H1 (cell line): ENCODE results near the gene CLDN16. TPM values are rescaled to one million over a fixed set of nuclear protein-coding genes. Genes with fewer than 3 reads are reported as not detected.
A peak's percentile ranks its signal among the peaks of the same experiment; 100 is the strongest.

Experiments
- CTCF ChIA-PET: fragments of 300-600 bp; sonication (Branson Sonifier 250); formaldehyde crosslinking; loops from one replicate; lab custom pipeline; 2021; ENCODE audit not compliant: partially characterized antibody; lab: Charles Lee
- POLR2A ChIA-PET: fragments of 300-600 bp; sonication (Branson Sonifier 250); formaldehyde crosslinking; loops from one replicate; lab custom pipeline; 2021; ENCODE audit warnings: inconsistent platforms; ENCODE audit not compliant: partially characterized antibody; lab: Charles Lee
- DNase-seq, 2 experiments: peaks; one replicate each; pipeline versions ENCODE4 v3.0.0 to v3.0.0-alpha.2; 2010 to 2022; ENCODE audit warnings: low spot score in 2 of 2, low read depth in 1 of 2, mixed read lengths in 1 of 2
- FAIRE-seq: peaks from 2 replicates; lab custom pipeline; 2011; peaks lifted over from hg19 to GRCh38; lab: Jason Lieb, UNC
- H2AFZ ChIP-seq: 2 replicates; pipeline ENCODE4 v1.8.1; 2012; ENCODE audit warnings: low read length, inconsistent platforms
- H2AK5ac ChIP-seq: 2 replicates; pipeline ENCODE4 v1.6.1; 2013; ENCODE audit warnings: low read depth, low read length
- H2BK120ac ChIP-seq: replicated peaks from 2 replicates; pipeline ENCODE3; 2013; ENCODE audit warnings: low read depth, low read length, inconsistent platforms
- H2BK12ac ChIP-seq: 2 replicates; pipeline ENCODE4 v1.6.1; 2013; ENCODE audit warnings: low read depth, low read length
- H2BK15ac ChIP-seq: 2 replicates; pipeline ENCODE4 v1.6.1; 2013; ENCODE audit warnings: low read length
- H2BK20ac ChIP-seq: 2 replicates; pipeline ENCODE4 v1.6.1; 2013; ENCODE audit warnings: low read length
- H2BK5ac ChIP-seq: 2 replicates; pipeline ENCODE4 v1.6.1; 2013; ENCODE audit warnings: low read depth, low read length
- H3K14ac ChIP-seq: 2 replicates; pipeline ENCODE4 v1.6.1; 2013; ENCODE audit warnings: inconsistent platforms; ENCODE audit not compliant: insufficient read length
- H3K18ac ChIP-seq: 2 replicates; pipeline ENCODE4 v1.6.1; 2013; ENCODE audit warnings: low read length; ENCODE audit errors: extremely low read depth
- H3K23ac ChIP-seq: 2 replicates; pipeline ENCODE4 v1.6.1; 2013; ENCODE audit warnings: inconsistent platforms; ENCODE audit not compliant: insufficient read length
- H3K23me2 ChIP-seq: 2 replicates; pipeline ENCODE4 v1.6.1; 2013; ENCODE audit warnings: low read depth, low read length
- H3K27ac ChIP-seq: 2 replicates; pipeline ENCODE4 v1.6.1; 2011; ENCODE audit warnings: low read depth, low read length, inconsistent platforms
- H3K27me3 ChIP-seq, 4 experiments: replicated peaks in 1 of 4; 1 replicate in 1 of 4; 2 replicates in 3 of 4; pipeline versions ENCODE4 v1.6.1 to v1.8.1; 2011 to 2013; ENCODE audit warnings: low read length in 3 of 4, mild to moderate bottlenecking in 3 of 4, inconsistent platforms in 2 of 4, mixed read lengths in 2 of 4, moderate library complexity in 1 of 4; ENCODE audit not compliant: control insufficient read depth in 3 of 4, insufficient read depth in 3 of 4; ENCODE audit errors: extremely low read depth in 1 of 4
- H3K36me3 ChIP-seq, 4 experiments: 2 replicates each; pipeline versions ENCODE4 v1.6.1 to v1.8.1; 2011 to 2013; ENCODE audit warnings: mild to moderate bottlenecking in 4 of 4, low read length in 3 of 4, moderate library complexity in 2 of 4, control low read depth in 1 of 4, inconsistent platforms in 1 of 4; ENCODE audit not compliant: insufficient read depth in 4 of 4, control insufficient read depth in 2 of 4
- H3K4ac ChIP-seq: replicated peaks from 2 replicates; pipeline ENCODE3; 2013; ENCODE audit warnings: low read length, low read depth, mixed read lengths, inconsistent platforms; ENCODE audit not compliant: insufficient read length
- H3K4me1 ChIP-seq, 4 experiments: replicated peaks in 1 of 4; 1 replicate in 1 of 4; 2 replicates in 3 of 4; pipeline versions ENCODE4 v1.6.1 to v1.8.1; 2011 to 2013; ENCODE audit warnings: low read length in 3 of 4, inconsistent platforms in 2 of 4, mixed read lengths in 1 of 4; ENCODE audit not compliant: insufficient read depth in 4 of 4, control insufficient read depth in 3 of 4
- H3K4me2 ChIP-seq, 2 experiments: 2 replicates each; pipeline versions ENCODE4 v1.6.1 to v1.8.1; 2011 to 2013; ENCODE audit warnings: low read depth in 2 of 2, low read length in 2 of 2, control low read depth in 1 of 2, inconsistent platforms in 1 of 2, mild to moderate bottlenecking in 1 of 2; ENCODE audit not compliant: insufficient read depth in 1 of 2
- H3K4me3 ChIP-seq, 4 experiments: fragments of 200-600, 300-600 bp in 1 of 4; sonication (generic), shearing (Covaris generic), sonication (Bioruptor Twin) in 1 of 4; 2 replicates each; pipeline versions ENCODE4 v1.5.1 to v1.8.1; 2011 to 2016; ENCODE audit warnings: low read length in 4 of 4, low read depth in 3 of 4, control low read depth in 2 of 4, inconsistent platforms in 2 of 4, mild to moderate bottlenecking in 2 of 4, mixed read lengths in 1 of 4, moderate library complexity in 1 of 4; ENCODE audit not compliant: insufficient read depth in 2 of 4; ENCODE audit errors: extremely low read depth in 1 of 4
- H3K56ac ChIP-seq: replicated peaks from 2 replicates; pipeline ENCODE3; 2013; ENCODE audit warnings: low read depth, mild to moderate bottlenecking, mixed read lengths, low read length, inconsistent platforms; ENCODE audit not compliant: insufficient read length
- H3K79me1 ChIP-seq: 2 replicates; pipeline ENCODE4 v1.6.1; 2013; ENCODE audit warnings: low read depth, low read length, control low read depth
- H3K79me2 ChIP-seq, 2 experiments: 2 replicates each; pipeline versions ENCODE4 v1.6.1 to v1.8.1; 2012 to 2013; ENCODE audit warnings: low read length in 2 of 2, mild to moderate bottlenecking in 2 of 2, inconsistent platforms in 1 of 2; ENCODE audit not compliant: insufficient read depth in 2 of 2, control insufficient read depth in 1 of 2
- H3K9ac ChIP-seq, 4 experiments: replicated peaks in 1 of 4; 1 replicate in 1 of 4; 2 replicates in 3 of 4; pipeline versions ENCODE4 v1.6.1 to v1.8.1; 2011 to 2013; ENCODE audit warnings: low read depth in 3 of 4, low read length in 3 of 4, control low read depth in 2 of 4, mild to moderate bottlenecking in 2 of 4, moderate library complexity in 2 of 4, inconsistent platforms in 1 of 4; ENCODE audit errors: extremely low read depth in 1 of 4
- H3K9me3 ChIP-seq, 2 experiments: 2 replicates each; pipeline versions ENCODE4 v1.6.1 to v1.8.1; 2012 to 2013; ENCODE audit warnings: mild to moderate bottlenecking in 2 of 2, moderate library complexity in 2 of 2, control low read depth in 1 of 2, inconsistent platforms in 1 of 2, low read depth in 1 of 2, low read length in 1 of 2, mixed read lengths in 1 of 2; ENCODE audit not compliant: insufficient read depth in 2 of 2
- H4K20me1 ChIP-seq, 2 experiments: replicated peaks in 1 of 2; 2 replicates each; pipeline versions ENCODE3 to v1.8.1; 2011 to 2013; ENCODE audit warnings: inconsistent platforms in 2 of 2, low read length in 2 of 2, mild to moderate bottlenecking in 1 of 2; ENCODE audit not compliant: insufficient read depth in 2 of 2, control insufficient read depth in 1 of 2
- H4K5ac ChIP-seq: 2 replicates; pipeline ENCODE4 v1.6.1; 2013; ENCODE audit warnings: low read length, low read depth, mixed read lengths, inconsistent platforms; ENCODE audit not compliant: insufficient read length
- H4K8ac ChIP-seq: 2 replicates; pipeline ENCODE4 v1.8.0; 2013; ENCODE audit warnings: mild to moderate bottlenecking, moderate library complexity, low read length, inconsistent platforms; ENCODE audit not compliant: insufficient read depth; ENCODE audit errors: extremely low read depth
- H4K91ac ChIP-seq: replicated peaks from 2 replicates; pipeline ENCODE3; 2013; ENCODE audit warnings: low read length, mixed read lengths, inconsistent platforms; ENCODE audit not compliant: insufficient read length
- ATF3 ChIP-seq: IDR thresholded peaks from 2 replicates; pipeline ENCODE4 v1.6.1; 2011; ENCODE audit warnings: low read depth, mild to moderate bottlenecking, low read length; ENCODE audit not compliant: insufficient read depth
- CEBPB ChIP-seq: IDR thresholded peaks from 2 replicates; pipeline ENCODE4 v1.6.1; 2012; ENCODE audit warnings: low read depth, low read length
- EZH2 ChIP-seq: fragments of 200-600 bp; sonication (generic); IDR thresholded peaks from 2 replicates; pipeline ENCODE4 v1.7.1; 2012; ENCODE audit warnings: low read depth, mild to moderate bottlenecking, moderate library complexity, low read length, inconsistent platforms; ENCODE audit not compliant: severe bottlenecking
- HDAC2 ChIP-seq, 2 experiments: fragments of 300-600 bp in 1 of 2; sonication (generic) in 1 of 2; IDR thresholded peaks; 2 replicates each; pipeline ENCODE4 v1.6.1; 2011 to 2012; ENCODE audit warnings: low read depth in 2 of 2, low read length in 2 of 2, mild to moderate bottlenecking in 2 of 2, moderate library complexity in 2 of 2, borderline replicate concordance in 1 of 2, inconsistent platforms in 1 of 2
- WGBS, 2 experiments: shearing (Covaris generic) in 1 of 2; methylation state at CpG; one replicate each; pipeline versions ENCODE4 v1.1.6 to v1.1.7; 2013 to 2015; ENCODE audit warnings: low lambda C conversion rate in 2 of 2, mixed read lengths in 2 of 2, inconsistent platforms in 1 of 2, low coverage in 1 of 2, missing lambda C conversion rate in 1 of 2; ENCODE audit not compliant: insufficient replicate concordance in 2 of 2, insufficient coverage in 1 of 2, insufficient read length in 1 of 2; ENCODE audit errors: extremely low coverage in 1 of 2, missing lambda C conversion rate in 1 of 2; 5-methylcytosine and 5-hydroxymethylcytosine counted together
- polyA plus RNA-seq, 7 experiments: library from polyadenylated mRNA; depleted of rRNA in 3 of 7; stranded (reverse) in 5 of 7; unstranded in 2 of 7; fragments of >200 nt in 5 of 7; fragments of 200-250 nt in 2 of 7; gene quantifications; 1 replicate in 5 of 7; 2 replicates in 1 of 7; 4 replicates in 1 of 7; pipeline versions ENCODE4 v1.2.1 to v1.2.3, GENCODE V29; 2011 to 2013; ENCODE audit warnings: missing spikeins in 2 of 7, mixed read lengths in 2 of 7
- total RNA-seq: library from RNA; stranded (reverse); fragmentation: NEBNext Ultra II Directional; extraction: Animal tissue kit (Norgen Biotek cat#: 25700); gene quantifications from 2 replicates; pipeline ENCODE4 v1.2.1, GENCODE V29; 2021

CLDN16 gene
- total and polyA plus RNA-seq, 2 of the 8 experiments (the other 6 are each of a cell fraction or from before 2014, with no cell fraction given), result not detected

DNA sequence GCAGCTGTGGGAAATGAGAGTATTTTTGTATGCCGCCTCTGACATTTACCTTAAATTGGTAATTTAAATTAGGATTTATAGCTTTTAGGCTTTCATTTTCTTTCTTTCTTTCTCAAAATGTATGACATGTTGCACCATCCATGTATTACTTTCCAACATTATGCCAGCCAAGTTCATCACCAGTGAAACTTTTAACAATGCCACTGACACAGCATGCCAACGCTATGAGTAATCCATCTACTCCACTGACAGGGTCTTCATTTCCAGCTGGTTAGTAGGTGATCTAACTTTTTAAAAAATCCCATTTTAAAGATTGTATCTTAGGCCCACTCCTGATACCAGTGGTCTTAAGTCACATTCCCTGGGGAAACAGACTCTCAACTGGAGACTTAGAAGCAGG lies 21.8 kb upstream of the CLDN16 start:
- ChIA-PET CTCF (interaction anchor here (0.7 to 1.4 kb wide), 4 partner anchors 18 to 416 kb away, joined by 3 to 7 read pairs (median 3); partner anchors contain the start of gene CLDN1), POLR2A (no interaction called here)
- Histone ChIP-seq H3K23ac (no peak overlapping the region), H2AFZ (peak overlapping the region; percentile 38; the same call in 1 of the 2 replicates), H3K4me2 (no peak overlapping the region), H4K91ac (no peak overlapping the region), H3K4me1 (peaks cover 0 to 9% (median 2%) of the 10 kb centered on the region in 4 experiments; a peak in 2 of 7 replicates), H4K5ac (no peak overlapping the region), H3K36me3 (no peaks in the 10 kb centered on the region), H2BK5ac (no peak overlapping the region), H2BK120ac (no peak overlapping the region), H3K9ac (no peak overlapping the region), H3K4me3 (no peak overlapping the region), H2AK5ac (no peak overlapping the region), H4K20me1 (no peaks in the 10 kb centered on the region), H3K56ac (no peak overlapping the region), H3K23me2 (no peaks in the 10 kb centered on the region), H3K9me3 (no peaks in the 10 kb centered on the region), H3K18ac (no peak overlapping the region), H3K27ac (no peak overlapping the region), H2BK15ac (no peak overlapping the region), H3K27me3 (no peaks in the 10 kb centered on the region; a peak in 1 of 7 replicates), H2BK12ac (no peak overlapping the region), H4K8ac (no peak overlapping the region), H3K4ac (no peak overlapping the region), H2BK20ac (no peak overlapping the region), H3K79me2 (no peaks in the 10 kb centered on the region), H3K79me1 (no peaks in the 10 kb centered on the region), H3K14ac (no peak overlapping the region)
- no peak for DNase-seq
- FAIRE-seq, result no peak
- 50% methylated on average over 2 of the region's 2 CpGs; no CpG with 5 or more reads in 1 of the 2 experiments for WGBS, 2 experiments
- no peak for TF ChIP-seq ATF3
- no peak for TF ChIP-seq CEBPB
- no peak for TF ChIP-seq HDAC2 (IDR thresholded peaks at IDR 0.05; ENCODE audit: borderline replicate concordance in 1 of 2, low read depth in 2 of 2, low read length in 2 of 2)
- no peak for TF ChIP-seq EZH2
